IPS-18a (cell line): ENCODE data around the gene PCARE.

ENCODE experiments used
- H3K27ac ChIP-seq: one replicate; pipeline ENCODE4 v1.5.1; 2013; ENCODE audit warnings: low read length
- H3K27me3 ChIP-seq: one replicate; pipeline ENCODE4 v1.6.1; 2013; ENCODE audit warnings: mild to moderate bottlenecking, low read length; ENCODE audit not compliant: control insufficient read depth, insufficient read depth
- H3K36me3 ChIP-seq: one replicate; pipeline ENCODE4 v1.6.1; 2013; ENCODE audit warnings: low read depth, low read length; ENCODE audit not compliant: control insufficient read depth
- H3K4me1 ChIP-seq: one replicate; pipeline ENCODE4 v1.6.1; 2013; ENCODE audit warnings: low read depth, low read length; ENCODE audit not compliant: control insufficient read depth
- H3K4me3 ChIP-seq: one replicate; pipeline ENCODE4 v1.5.1; 2013; ENCODE audit warnings: low read length
- H3K9ac ChIP-seq: one replicate; pipeline ENCODE4 v1.6.1; 2013; ENCODE audit warnings: mild to moderate bottlenecking, low read length, moderate library complexity
- H3K9me3 ChIP-seq: one replicate; pipeline ENCODE4 v1.6.1; 2013; ENCODE audit warnings: low read depth, low read length; ENCODE audit not compliant: control insufficient read depth

PCARE gene

GRCh38 chr2:29013057-29013780 is 61.1 kb downstream of the PCARE start:
- H3K27ac ChIP-seq, result no peak overlapping the region
- H3K36me3 ChIP-seq, result no peaks in the 10 kb centered on the region
- no peaks in the 10 kb centered on the region for H3K27me3 ChIP-seq
- H3K4me1 ChIP-seq, result peaks cover 9% of the 10 kb centered on the region
- no peak overlapping the region for H3K9ac ChIP-seq
- H3K9me3 ChIP-seq, result no peaks in the 10 kb centered on the region
- H3K4me3 ChIP-seq, result no peak overlapping the region

- Histone ChIP-seq H3K27ac (no peak overlapping the region), H3K4me1 (peaks cover 9% of the 10 kb centered on the region), H3K4me3 (no peak overlapping the region), H3K27me3 (no peaks in the 10 kb centered on the region), H3K36me3 (no peaks in the 10 kb centered on the region), H3K9ac (no peak overlapping the region), H3K9me3 (no peaks in the 10 kb centered on the region)
These were observed 62.1 kb downstream of the PCARE start for GRCh38 chr2:29012211-29012681.
